ENCODE results near the gene ATG9A. TPM values are rescaled to one million over a fixed set of nuclear protein-coding genes. Genes with fewer than 3 reads are reported as not detected.

The ATG9A gene
- total and polyA plus RNA-seq, 2 of the 8 experiments (the other 6 are each of a cell fraction or from before 2014, with no cell fraction given), result 43.6 to 66.8 TPM

GRCh38 chr2:219176818-219177551 lies 52.5 kb downstream of the ATG9A start, which contains the start of gene CNPPD1:
Gene CNPPD1 (minus strand): TSS chr2:219176925. CDS start chr2:219176828, 97 bp downstream.
- ChIA-PET POLR2A (ENCODE audit: partially characterized antibody) (interaction anchor here (0.7 to 3.0 kb wide), 12 partner anchors 13 to 118 kb away, joined by 3 to 21 read pairs (median 6); partner anchors contain the start of genes ABCB6, ANKZF1, ATG9A and STK16), CTCF (ENCODE audit: partially characterized antibody) (interaction anchor here (0.6 to 8.3 kb wide), 13 partner anchors 11 to 480 kb away, joined by 3 to 71 read pairs (median 4); partner anchors contain the start of genes DNAJB2 and NHEJ1)
- Histone ChIP-seq H3K27me3 (replicated peaks in 1 of 4; ENCODE audit: control insufficient read depth in 3 of 4, extremely low read depth in 1 of 4, insufficient read depth in 3 of 4, low read length in 3 of 4) (no peaks in the 10 kb centered on the region), H2BK5ac (ENCODE audit: low read depth, low read length) (peak within 1 kb of the TSS; percentile 89), H3K14ac (ENCODE audit: insufficient read length) (no peak within 1 kb of the TSS), H3K23ac (ENCODE audit: insufficient read length) (no peak within 1 kb of the TSS), H3K4me1 (replicated peaks in 1 of 4; ENCODE audit: control insufficient read depth in 3 of 4, insufficient read depth in 4 of 4, low read length in 3 of 4) (peaks cover 0 to 13% (median 6%) of the 10 kb centered on the region in 4 experiments; a peak in 6 of 7 replicates), H2BK120ac (replicated peaks; ENCODE audit: low read depth, low read length) (no peak within 1 kb of the TSS), H4K20me1 (replicated peaks in 1 of 2; ENCODE audit: control insufficient read depth in 1 of 2, insufficient read depth in 2 of 2, low read length in 2 of 2) (peaks cover 0 to 3% of the 10 kb centered on the region in 2 experiments), H3K4ac (replicated peaks; ENCODE audit: insufficient read length, low read depth, low read length) (no peak within 1 kb of the TSS), H4K8ac (ENCODE audit: extremely low read depth, insufficient read depth, low read length) (0 out of 2 replicates have a peak within 1 kb of the TSS, but pooled peaks have one; percentile 26), H3K79me2 (ENCODE audit: control insufficient read depth in 1 of 2, insufficient read depth in 2 of 2, low read length in 2 of 2) (peaks cover 0 to 8% of the 10 kb centered on the region in 2 experiments; a peak in 1 of 4 replicates), H3K9me3 (ENCODE audit: insufficient read depth in 2 of 2, low read depth in 1 of 2, low read length in 1 of 2) (no peaks in the 10 kb centered on the region), H3K36me3 (ENCODE audit: control insufficient read depth in 2 of 4, insufficient read depth in 4 of 4, low read length in 3 of 4) (peaks cover 3 to 21% (median 16%) of the 10 kb centered on the region in 4 experiments; a peak in 6 of 8 replicates), H3K79me1 (ENCODE audit: low read depth, low read length) (peaks cover 6% of the 10 kb centered on the region), H3K9ac (replicated peaks in 1 of 4; ENCODE audit: extremely low read depth in 1 of 4, low read depth in 3 of 4, low read length in 3 of 4) (peak within 1 kb of the TSS; percentile 60 to 72 (median 62)), H3K4me2 (ENCODE audit: insufficient read depth in 1 of 2, low read depth in 2 of 2, low read length in 2 of 2) (peak within 1 kb of the TSS; percentile 82 to 89), H3K18ac (ENCODE audit: extremely low read depth, low read length) (peak within 1 kb of the TSS; percentile 83), H2BK15ac (ENCODE audit: low read length) (no peak within 1 kb of the TSS; the same call in 1 of the 2 replicates), H4K5ac (ENCODE audit: insufficient read length, low read depth, low read length) (peak within 1 kb of the TSS; percentile 88), H3K4me3 (ENCODE audit: extremely low read depth in 1 of 4, insufficient read depth in 2 of 4, low read depth in 3 of 4, low read length in 4 of 4) (peak within 1 kb of the TSS; percentile 78 to 96 (median 92)), H3K27ac (ENCODE audit: low read depth, low read length) (peak within 1 kb of the TSS; percentile 78), H4K91ac (replicated peaks; ENCODE audit: insufficient read length, low read length) (peak within 1 kb of the TSS; percentile 40), H2BK20ac (ENCODE audit: low read length) (no peak within 1 kb of the TSS), H3K56ac (replicated peaks; ENCODE audit: insufficient read length, low read depth, low read length) (peak within 1 kb of the TSS; percentile 50), H2AFZ (ENCODE audit: low read length) (peak within 1 kb of the TSS; percentile 69), H2BK12ac (ENCODE audit: low read depth, low read length) (0 out of 2 replicates have a peak within 1 kb of the TSS, but pooled peaks have one; percentile 52), H2AK5ac (ENCODE audit: low read depth, low read length) (no peak within 1 kb of the TSS), H3K23me2 (ENCODE audit: low read depth, low read length) (peaks cover 11% of the 10 kb centered on the region; the same call in 1 of the 2 replicates)
- WGBS, 2 experiments (ENCODE audit: extremely low coverage in 1 of 2, insufficient coverage in 1 of 2, insufficient read length in 1 of 2, insufficient replicate concordance in 2 of 2, low coverage in 1 of 2, low lambda C conversion rate in 2 of 2, missing lambda C conversion rate in 1 of 2), result 2% methylated on average over 49 of the region's 69 CpGs; no CpG with 5 or more reads in 1 of the 2 experiments
- FAIRE-seq (no peak), DNase-seq (ENCODE audit: low read depth in 1 of 2, low spot score in 2 of 2) (peak in 1 of 2 experiments; percentile 84)
- TF ChIP-seq CHD1 (IDR thresholded peaks at IDR 0.05; ENCODE audit: low read depth, low read length), result no peak
- TF ChIP-seq TBP (IDR thresholded peaks at IDR 0.05; ENCODE audit: low read depth, low read length), result no peak
- peak; percentile 1 for TF ChIP-seq NANOG (IDR thresholded peaks at IDR 0.05; ENCODE audit: insufficient read depth, low read depth, low read length, poor library complexity, severe bottlenecking)
- peak; percentile 7 to 29; a peak in 2 of 4 replicates for TF ChIP-seq SIN3A (conservative IDR thresholded peaks at IDR 0.05 in 1 of 2, IDR thresholded peaks at IDR 0.05 in 1 of 2; ENCODE audit: low read depth in 1 of 2, low read length in 2 of 2)
- peak; percentile 68 for TF ChIP-seq KDM4A (IDR thresholded peaks at IDR 0.05; ENCODE audit: low read depth, low read length, severe bottlenecking)
- TF ChIP-seq YY1 (IDR thresholded peaks at IDR 0.05; ENCODE audit: low read depth, low read length), result no peak
- no peak; the same call in 1 of the 2 replicates for TF ChIP-seq PHF8 (conservative IDR thresholded peaks at IDR 0.05; ENCODE audit: low read depth, low read length)
- TF ChIP-seq MAX (IDR thresholded peaks at IDR 0.05), result peak; percentile 72; the same call in 1 of the 2 replicates
- TF ChIP-seq EGR1 (IDR thresholded peaks at IDR 0.05; ENCODE audit: borderline replicate concordance, low read depth, low read length), result no peak
- TF ChIP-seq EZH2 (IDR thresholded peaks at IDR 0.05; ENCODE audit: low read depth, low read length, severe bottlenecking), result no peak
